T1000 (cell line): ENCODE measurements around the gene AGER.
"Not testable (repeated sequence)": the region's sequence is repeated elsewhere in the genome, so short reads cannot be mapped to it uniquely, and the experiment has no call there.

Experiments
- DNase-seq: peaks from one replicate; lab custom pipeline; 2025; ENCODE audit warnings: mixed read lengths; lab: John Stamatoyannopoulos, UW

The AGER gene

DNA sequence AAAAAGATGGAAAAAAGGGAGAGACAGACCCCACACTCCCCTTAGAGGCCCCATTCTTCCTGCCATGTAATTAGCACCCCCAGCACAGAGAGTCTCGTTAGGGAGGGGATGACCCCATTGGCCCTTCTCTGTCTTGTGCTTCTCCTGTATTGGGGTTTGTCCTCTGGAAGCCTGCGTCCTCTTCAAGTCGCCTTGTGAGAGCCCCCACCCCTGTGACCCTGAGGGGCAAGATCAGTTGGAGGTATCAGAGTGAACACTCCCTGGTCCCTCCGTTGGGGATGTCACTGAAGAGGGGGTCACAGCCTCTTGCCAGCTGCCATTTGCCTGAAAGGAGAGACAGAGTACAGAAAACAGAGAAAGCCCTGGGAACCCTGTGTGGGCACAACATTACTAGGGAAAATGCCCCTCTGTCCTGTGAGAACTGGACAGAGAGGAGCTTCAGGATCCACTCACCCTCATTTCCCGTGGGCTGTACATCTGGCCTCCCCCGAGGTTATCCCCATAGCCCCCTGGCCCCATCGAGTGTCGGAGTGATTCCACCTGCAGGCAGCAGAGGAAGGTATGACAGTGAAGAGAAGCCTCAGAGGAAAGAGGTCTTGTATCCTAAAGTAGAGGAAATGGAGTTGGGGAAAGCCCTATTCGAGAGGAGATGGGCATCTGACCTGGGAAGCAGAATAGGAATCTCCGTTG, 2.2 kb upstream of the AGER start:
- not testable (repeated sequence) for DNase-seq

DNA sequence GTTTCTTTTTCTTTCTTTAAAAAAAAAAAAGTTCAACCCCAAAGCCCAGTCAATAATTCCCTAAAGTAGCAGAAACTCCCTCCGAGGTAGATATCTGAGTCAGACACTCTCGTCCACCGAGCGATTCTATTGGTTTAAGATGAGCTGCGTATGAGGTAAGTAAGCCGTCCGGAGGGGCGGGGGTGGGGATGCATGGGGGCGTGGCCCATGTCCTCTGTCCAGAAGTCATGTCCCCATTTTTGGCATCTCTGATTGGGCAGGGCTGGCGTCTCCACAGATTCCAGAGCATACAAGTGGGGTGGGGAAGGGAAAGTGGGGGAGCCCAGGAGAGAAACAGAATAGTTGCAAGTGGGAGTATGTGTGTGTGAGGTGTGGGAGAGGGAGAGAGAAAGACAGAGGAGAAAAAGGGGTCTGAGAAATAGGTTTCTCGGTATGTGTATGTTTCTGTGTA, 1.7 kb upstream of the AGER start:
- peak; percentile 72 for DNase-seq

DNA sequence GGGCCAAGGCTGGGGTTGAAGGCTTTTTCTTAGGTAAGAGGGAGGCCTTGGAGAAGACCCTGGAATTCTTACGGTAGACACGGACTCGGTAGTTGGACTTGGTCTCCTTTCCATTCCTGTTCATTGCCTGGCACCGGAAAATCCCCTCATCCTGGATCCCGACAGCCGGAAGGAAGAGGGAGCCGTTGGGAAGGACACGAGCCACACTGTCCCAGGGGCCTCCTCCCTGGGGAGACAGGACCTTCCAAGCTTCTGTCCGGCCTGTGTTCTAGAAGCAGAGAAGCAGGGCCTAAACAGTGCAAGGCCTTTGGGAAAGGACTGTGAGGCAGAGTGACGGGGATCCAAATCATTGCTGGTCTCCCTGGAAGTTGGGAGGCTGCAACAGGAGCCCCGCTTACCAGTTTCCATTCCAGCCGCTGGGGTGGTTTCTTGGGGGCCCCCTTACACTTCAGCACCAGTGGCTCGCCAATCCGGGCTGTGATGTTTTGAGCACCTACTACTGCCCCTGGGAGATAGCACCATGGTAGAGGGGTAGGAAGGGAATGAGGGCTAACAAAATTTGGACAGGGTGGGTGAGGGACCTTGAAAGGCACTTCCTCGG, 470 bp downstream of the AGER start:
- no peak for DNase-seq

DNA sequence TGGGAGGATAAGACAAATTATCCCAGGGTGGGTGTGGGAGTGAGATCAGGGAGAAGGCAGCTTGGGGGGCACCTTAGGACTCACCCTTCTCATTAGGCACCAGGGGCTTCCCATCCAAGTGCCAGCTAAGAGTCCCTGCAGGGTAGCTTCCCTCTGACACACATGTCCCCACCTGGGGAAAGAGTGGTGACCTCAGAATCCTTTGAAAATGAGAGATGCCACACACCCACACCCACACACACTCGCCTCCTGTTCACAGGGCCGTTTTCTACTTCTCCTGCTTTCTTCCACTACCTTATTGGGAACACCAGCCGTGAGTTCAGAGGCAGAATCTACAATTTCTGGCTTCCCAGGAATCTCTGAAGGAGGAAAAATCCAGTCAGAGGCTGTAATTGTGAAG, 1.0 kb downstream of the AGER start:
- DNase-seq: no peak

DNA sequence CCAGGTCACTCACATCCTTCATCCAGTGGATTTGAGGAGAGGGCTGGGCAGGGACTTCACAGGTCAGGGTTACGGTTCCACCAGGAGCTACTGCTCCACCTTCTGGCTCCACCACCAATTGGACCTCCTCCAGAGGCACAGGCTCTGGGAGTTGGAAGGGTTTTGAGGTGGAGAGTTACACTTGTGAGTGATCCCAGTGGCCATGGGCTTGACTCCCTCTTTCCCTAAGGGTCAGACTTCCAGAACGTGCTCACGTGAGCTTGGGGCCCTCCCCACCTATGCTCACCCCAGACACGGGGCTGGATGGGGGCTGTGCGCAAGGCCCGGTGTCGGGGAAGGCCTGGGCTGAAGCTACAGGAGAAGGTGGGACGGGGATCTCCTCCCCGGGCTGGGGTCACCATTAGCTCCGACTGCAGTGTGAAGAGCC, 1.5 kb downstream of the AGER start:
- DNase-seq: no peak

DNA sequence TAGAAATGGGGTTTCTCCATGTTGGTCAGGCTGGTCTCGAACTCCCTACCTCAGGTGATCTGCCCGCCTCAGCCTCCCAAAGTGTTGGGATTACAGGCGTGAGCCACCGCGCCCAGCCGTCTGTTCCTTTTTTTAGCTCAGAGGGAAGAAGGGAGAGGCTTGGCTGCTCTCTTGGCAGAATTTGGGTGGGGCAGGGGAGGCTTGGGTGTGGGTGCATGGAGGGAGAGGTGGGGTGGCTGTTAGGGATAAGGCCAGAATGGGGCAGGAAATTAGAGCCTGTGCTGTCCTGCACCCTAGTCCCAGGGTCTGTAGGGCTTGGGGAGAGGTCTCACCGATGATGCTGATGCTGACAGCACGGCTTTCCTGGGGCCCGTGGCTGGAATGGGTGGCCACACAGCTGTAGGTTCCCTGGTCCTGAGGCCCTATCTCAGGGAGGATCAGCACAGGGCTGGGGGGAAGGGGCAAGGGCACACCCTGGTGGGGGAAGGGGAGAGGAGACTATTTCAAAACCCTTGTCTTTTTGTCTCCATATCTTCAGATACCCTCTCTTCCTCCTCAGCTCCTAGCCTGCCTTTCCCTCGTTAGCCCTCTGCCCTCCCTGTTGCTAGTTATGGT, 2.0 kb downstream of the AGER start:
- no peak for DNase-seq

DNA sequence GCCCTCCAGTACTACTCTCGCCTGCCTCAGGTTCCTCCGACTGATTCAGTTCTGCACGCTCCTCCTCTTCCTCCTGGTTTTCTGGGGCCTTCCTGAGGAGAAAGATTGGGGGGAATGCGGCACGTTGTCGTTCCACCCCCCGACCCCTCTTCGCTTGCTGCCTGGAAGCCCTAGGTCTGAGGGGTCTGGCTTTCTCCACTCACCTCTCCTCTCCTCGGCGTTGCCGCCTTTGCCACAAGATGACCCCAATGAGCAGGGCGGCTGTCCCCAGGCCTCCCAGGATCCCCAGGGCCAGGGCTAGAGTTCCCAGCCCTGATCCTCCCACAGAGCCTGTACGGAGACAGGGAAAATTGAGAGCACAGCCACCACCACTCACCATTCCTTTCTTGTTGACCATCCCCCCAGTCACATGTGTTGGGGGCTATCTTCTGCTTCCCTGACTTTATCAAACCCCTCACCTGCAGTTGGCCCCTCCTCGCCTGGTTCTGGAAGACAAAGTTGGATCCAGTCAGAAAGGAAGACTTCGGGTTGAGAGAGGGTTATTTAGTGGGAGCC, 2.8 kb downstream of the AGER start:
- no peak for DNase-seq

DNA sequence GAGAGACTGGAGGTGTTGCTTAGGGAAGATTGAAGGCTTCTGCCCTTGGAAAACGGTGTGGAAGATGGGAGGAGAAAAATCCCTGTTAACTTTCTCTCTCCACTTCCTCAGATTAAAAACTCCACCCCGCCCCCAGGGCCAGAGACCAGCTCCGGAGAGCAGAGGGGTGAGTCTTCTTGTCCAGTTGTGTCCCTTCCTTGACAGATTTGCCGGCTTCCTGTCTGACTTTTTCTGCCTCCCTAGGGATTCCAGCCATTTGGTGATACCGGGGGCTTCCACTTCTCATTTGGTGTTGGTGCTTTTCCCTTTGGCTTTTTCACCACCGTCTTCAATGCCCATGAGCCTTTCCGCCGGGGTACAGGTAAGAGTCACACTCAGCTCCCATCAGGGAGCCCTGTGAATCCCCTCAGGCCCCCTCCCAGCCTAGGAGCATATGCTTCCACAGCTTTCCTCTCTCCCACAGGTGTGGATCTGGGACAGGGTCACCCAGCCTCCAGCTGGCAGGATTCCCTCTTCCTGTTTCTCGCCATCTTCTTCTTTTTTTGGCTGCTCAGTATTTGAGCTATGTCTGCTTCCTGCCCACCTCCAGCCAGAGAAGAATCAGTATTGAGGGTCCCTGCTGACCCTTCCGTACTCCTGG, 4.2 kb downstream of the AGER start:
- DNase-seq: no peak

DNA sequence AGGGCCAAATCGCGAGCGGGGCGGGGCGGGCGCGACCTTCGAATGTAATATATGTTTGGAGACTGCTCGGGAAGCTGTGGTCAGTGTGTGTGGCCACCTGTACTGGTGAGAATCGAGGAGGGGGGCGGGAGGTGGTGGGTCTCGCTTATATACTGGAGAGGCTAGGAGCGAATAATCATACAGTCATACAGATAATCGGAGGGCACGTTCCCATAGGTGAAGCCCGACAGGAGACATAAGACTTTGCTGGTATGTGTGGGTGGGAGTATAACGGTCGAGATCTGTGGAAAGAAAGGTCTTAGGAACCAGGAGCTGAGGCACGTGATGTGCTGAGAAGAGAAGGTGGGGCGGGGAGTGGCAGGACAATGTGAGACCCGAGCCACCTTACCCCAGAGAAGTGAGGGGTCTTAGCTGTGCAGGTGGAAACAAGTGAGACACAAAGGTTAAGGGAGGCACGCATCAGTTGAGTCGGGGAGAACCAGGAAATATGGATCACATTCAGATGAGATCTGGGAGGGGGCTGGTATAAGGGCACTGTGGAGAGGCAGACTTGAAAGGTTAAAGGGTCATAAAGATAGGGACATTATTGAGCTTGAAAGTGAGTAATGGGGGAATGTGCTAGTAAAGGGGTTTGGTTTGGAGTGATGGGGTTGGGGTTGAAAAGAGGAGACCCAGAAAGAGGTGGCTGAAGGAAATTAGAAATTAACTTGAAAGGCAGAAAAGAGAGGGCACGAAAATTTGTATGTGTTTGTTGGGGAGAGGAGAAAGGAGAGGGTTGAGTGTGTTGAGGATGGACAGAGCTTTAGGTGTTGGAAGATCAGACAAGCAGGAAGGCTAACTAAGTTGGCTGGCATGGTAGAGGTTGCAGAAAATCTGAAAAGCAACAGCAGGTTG, 5.3 kb downstream of the AGER start:
- DNase-seq: no peak

DNA sequence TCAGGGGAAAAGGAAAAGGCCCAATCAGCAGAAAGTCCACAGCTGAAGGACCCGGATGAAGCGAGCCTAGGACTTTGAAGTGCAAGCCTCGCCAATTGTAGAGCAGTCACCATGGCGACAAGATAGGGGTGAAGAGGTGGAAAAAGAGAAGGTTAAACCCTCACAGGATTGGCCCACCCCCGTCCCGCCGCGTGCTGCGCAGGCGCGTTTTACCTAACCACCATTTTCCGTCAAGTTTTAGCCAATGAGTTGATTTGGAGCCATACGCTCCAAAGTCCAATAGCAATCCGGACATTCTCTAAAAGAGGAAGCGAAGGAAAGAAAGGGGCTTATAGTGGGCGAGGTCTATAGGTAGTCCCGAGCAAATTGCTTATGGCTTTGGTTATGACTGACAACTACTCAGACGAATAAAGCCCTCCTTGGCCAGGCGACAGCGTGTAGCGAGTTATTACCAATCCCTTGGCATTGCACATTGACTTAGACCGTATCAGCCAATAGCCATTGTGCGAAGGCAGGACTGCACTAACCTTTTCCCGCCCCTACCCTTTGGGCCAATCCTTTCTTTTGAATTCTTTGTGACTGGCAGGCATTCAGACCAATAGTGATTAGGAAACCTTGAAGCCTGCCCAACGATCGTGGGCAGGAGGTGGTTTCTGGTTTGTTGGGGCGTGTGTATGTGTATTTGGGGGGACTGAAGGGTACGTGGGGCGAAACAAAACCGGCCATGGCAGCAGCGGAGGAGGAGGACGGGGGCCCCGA, 6.1 kb downstream of the AGER start, which contains the start of gene RNF5:
TSS of gene RNF5 (plus strand) at position 618 of the 759 bp plus-strand sequence. CDS start at position 725, 107 bp downstream.
- DNase-seq: peak; percentile 97

DNA sequence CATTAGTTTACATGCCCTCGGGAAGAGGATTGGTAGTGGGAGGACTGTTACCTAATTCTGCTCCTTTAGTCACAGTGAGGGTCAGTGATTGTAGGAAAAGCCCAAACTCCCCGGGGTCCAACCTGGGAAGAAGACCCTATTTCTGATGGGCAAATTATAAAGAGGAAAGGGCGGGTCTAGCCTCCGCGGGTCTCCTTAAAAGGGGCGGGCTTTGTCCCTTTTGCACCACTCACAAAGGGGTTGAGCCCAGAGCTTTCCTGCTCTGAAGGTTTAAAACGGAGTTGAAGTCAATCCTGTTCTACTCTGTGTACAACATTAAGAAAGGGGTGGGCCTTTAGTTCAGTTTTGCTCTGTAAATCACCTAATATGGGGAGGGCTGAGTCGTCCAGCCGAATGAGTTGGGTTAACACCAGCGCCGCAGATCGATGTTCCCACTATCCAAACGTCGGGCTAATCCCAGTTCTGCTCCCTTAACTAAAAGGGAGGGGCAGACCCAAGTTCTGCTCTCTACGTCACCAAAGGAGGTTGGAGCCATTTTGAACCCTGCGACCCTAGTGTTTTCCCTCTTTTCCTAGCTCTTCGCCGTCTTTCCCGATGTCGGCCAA, 6.8 kb downstream of the AGER start:
- DNase-seq: no peak

DNA sequence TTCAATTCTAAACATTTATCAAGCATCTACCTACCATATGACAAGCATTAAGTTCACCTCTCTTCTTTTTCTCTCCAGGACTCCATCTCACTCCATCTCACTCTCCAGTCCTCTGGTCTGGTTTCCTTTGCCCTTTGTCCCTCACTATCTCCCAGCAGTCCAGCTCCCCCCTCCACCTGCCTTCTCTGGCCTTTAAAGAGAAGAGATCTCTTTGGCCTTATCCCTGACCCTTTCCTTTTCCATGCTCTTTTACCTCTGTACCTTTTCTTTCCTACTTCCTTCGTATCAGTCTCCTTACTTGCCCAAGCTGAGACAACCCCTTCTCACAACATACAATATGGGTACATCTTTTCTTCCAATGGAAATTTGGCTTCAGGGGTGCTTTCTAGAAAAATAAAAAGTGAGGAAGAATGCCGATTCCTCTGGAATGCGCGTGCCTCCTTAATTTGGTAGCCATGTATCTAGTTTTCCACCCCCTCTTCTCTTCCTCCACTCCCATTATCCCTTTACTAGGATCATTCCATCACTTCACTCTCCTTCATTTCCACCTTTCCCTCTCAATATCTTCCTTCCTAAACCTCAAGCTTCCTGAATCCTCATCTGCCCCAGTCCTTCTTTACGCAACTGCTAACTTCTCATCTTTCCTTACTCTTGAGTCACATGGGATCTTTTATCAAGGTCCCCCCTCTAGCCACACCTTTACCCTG, 7.4 kb downstream of the AGER start:
- DNase-seq: no peak

DNA sequence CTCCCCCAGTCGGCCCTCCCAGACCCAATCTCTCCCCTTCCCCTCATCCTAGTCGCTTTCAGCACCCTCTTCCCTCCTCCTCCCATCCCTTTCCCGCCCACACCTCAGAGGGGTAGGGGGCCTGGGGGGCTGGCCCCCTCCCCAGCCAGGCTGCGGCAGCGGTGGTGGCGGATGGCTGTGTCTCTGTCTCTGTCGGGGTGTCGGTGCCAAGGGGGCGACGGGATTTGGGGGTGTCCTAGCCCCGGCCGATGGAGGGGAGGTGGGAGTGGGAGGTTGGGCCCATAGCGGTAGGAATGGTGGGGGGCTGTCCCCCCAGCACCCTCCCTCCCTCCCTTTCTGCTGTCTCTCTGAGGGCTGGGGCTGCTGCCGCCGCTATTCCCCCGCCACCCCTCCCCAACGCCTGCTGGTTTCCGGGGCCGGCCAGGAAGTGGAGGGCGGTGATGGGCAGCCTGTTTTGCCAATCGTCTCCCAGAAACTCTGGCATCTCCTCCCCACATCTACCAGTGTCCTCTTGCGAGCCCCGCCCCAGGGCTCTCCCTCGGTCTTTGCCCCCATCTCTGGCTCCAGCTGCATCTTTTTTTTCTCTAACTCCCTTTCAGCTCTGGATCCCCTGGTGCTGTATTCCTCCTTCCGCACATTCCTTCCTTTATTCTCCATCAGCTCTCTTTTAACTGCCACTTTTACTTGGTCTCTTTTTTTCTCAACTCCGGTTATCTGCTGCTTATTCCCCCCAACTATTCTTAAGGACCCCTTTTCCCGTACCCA, 8.2 kb downstream of the AGER start, which contains the start of gene AGPAT1:
TSS of gene AGPAT1 (minus strand) at position 374 of the 765 bp plus-strand sequence. CDS start 4,588 bp downstream, outside the sequence.
- DNase-seq: peak; percentile 93

DNA sequence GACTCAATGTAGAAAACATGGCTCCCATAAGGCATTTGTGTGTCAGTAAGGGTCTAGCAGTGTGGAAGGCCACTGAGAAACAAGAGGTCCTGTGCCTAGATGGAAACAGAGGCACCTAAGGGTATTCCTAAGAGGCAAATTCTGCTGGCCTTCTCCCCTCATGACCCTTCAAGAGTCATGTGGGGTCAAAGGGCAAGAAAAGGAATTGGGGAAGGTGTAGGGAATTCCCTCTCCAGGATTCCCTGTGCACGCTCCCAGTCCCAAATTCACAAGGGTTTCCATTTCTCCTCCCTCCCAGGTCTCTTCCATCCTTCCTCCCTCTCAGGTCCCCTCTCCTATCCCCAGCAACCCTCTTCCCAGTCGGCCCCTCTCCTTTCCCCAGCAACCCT, 8.7 kb downstream of the AGER start:
- DNase-seq: no peak

DNA sequence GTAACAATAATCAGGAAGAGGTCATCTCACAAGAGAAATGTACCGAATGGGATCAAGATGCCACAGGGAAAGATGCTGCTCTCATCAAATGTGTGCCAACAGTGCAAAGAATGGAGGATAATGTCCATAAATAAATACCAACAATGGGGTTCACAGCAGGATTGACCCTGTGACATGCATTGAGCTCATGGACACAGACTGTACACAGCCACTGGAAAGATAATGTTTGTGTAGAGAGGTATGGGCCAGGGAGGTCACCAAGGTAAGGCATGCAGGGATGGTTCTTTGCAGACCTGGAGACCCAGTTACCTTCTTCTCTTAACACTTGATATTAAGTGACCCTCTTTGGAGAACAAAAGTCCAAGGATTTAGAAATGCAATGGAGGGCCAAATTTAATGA, 9.6 kb downstream of the AGER start:
- no peak for DNase-seq

DNA sequence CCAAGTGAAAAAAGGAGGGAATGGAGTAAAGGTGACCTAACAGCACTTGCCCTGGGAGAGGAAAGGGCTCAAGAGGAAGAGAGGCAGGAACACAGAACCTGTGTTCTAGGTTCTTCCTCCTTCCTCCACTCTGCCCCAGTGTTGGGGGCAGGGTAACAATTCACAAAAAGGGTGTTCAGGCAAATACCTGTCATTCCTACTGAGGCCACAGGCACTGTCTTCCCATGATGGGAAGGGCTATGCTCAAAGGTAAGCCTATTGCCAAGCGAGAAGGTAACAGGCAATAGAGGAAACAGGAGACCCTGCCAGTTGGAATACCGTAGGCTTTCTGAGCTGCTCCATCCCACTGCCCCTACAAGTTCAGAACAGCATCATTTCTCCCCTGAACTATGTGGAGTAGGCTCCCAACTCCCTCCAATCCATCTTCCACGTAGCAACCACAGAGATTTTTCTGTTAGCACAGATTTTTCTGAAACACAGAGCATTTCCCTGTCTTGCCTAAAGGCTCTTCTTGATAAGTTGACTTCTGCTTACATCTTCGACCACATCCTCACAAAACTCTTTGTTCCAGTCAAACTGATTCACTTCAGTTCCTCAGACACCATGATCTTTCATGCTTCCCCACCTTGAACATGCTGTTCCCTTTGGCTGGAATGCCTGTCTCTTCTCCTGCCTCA, 10.9 kb downstream of the AGER start:
- no peak for DNase-seq

DNA sequence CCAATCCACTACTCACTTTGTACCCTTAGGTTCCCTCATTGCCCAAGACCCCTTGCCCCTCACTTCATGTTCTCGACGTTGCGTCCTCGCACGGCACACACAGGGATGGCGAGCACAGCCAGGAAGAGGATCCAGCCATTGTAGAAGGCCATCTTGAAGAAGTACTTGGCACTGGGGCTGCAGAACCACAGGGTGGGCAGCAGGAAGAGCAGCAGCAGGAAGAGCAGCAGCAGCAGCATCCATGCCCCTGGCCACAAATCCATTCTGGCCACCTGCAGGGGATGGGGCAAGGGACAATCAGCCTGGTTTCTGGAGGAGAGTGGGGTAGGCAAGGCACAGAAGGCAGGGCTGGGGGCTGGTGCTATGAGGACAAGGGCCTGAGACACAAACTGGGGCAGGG, 12.8 kb downstream of the AGER start:
- no peak for DNase-seq

DNA sequence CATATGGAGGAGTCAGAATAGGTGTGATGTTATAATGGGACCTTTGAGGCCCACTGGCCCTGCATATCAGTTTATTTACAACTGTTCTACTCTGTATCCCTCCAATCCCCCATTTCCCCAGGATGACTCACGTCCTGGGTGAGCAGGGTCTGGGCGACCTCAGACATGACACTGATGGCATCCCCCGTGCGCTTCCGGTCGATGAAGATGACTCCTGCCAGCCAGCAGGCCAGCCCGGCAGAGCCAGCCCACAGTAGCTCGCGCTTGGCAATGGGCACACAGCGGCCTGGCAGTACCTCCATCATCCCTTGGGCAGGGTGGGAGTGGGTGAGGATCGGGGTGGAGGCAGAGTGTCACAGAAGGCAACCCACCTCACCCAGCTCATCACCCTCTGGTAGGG, 13.8 kb downstream of the AGER start:
- no peak for DNase-seq
